Measurements from ENCODE around the gene RNASE13.

GRCh38 chr14:20989787-20990600 is 44.6 kb downstream of the RNASE13 start, which contains the start of gene METTL17:
- TF ChIP-seq CTCF (IDR thresholded peaks at IDR 0.05) (peak in 2 of 6 experiments; percentile 27 to 35), POLR2A (IDR thresholded peaks at IDR 0.05) (peak in 1 of 2 donors; percentile 66)
